ENCODE data around the gene NMNAT1.

- TF ChIP-seq, protein P1, sequence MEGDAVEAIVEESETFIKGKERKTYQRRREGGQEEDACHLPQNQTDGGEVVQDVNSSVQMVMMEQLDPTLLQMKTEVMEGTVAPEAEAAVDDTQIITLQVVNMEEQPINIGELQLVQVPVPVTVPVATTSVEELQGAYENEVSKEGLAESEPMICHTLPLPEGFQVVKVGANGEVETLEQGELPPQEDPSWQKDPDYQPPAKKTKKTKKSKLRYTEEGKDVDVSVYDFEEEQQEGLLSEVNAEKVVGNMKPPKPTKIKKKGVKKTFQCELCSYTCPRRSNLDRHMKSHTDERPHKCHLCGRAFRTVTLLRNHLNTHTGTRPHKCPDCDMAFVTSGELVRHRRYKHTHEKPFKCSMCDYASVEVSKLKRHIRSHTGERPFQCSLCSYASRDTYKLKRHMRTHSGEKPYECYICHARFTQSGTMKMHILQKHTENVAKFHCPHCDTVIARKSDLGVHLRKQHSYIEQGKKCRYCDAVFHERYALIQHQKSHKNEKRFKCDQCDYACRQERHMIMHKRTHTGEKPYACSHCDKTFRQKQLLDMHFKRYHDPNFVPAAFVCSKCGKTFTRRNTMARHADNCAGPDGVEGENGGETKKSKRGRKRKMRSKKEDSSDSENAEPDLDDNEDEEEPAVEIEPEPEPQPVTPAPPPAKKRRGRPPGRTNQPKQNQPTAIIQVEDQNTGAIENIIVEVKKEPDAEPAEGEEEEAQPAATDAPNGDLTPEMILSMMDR (IDR thresholded peaks at IDR 0.05): no peak
- TF ChIP-seq POLR2A (IDR thresholded peaks at IDR 0.05): no peak
These were observed 49.2 kb upstream of the NMNAT1 start for GRCh38 chr1:9894115-9894514.

All from right lobe of liver (tissue), 4 donors.